Fibroblast of villous mesenchyme (primary cell): ENCODE data around the gene PDE2A. TPM values are rescaled to one million over a fixed set of nuclear protein-coding genes. Genes with fewer than 3 reads are reported as not detected.

Experiments used
- DNase-seq: peaks from one replicate; pipeline ENCODE4 v3.0.0-alpha.2; 2010; ENCODE audit warnings: low read depth
- H3K4me3 ChIP-seq: 2 replicates; pipeline ENCODE4 v1.5.1; 2011; ENCODE audit warnings: low read depth, mild to moderate bottlenecking, low read length
- CTCF ChIP-seq: IDR thresholded peaks from 2 replicates; pipeline ENCODE4 v1.5.1; 2012; ENCODE audit warnings: low read depth, mild to moderate bottlenecking, low read length; ENCODE audit not compliant: insufficient read depth
- total RNA-seq: library from RNA; depleted of rRNA; stranded (reverse); fragments of >200 nt; gene quantifications from 2 replicates; pipeline ENCODE4 v1.2.3, GENCODE V29; 2012

Gene PDE2A
- total RNA-seq, 1 donor = under 0.01 TPM

GRCh38 chr11:72553706-72554105 is 120.5 kb downstream of the PDE2A start:
- TF ChIP-seq CTCF = no peak
- H3K4me3 ChIP-seq = no peak overlapping the region
- DNase-seq = no peak

- no peak for DNase-seq
- TF ChIP-seq CTCF = no peak
- no peak overlapping the region for H3K4me3 ChIP-seq
These were observed 121.8 kb downstream of the PDE2A start for GRCh38 chr11:72552399-72552910.

GRCh38 chr11:72551571-72551970 is 122.7 kb downstream of the PDE2A start:
- no peak for DNase-seq
- H3K4me3 ChIP-seq = no peak overlapping the region
- no peak for TF ChIP-seq CTCF

GRCh38 chr11:72548463-72548862 is 125.8 kb downstream of the PDE2A start:
- DNase-seq = no peak
- TF ChIP-seq CTCF = no peak

GRCh38 chr11:72546866-72547265 is 127.4 kb downstream of the PDE2A start:
- no peak overlapping the region for H3K4me3 ChIP-seq
- no peak for TF ChIP-seq CTCF
- no peak for DNase-seq

More at GRCh38 chr11:72548463-72548862, 125.8 kb downstream of the PDE2A start:
- no peak overlapping the region for H3K4me3 ChIP-seq

- no peak for DNase-seq
- no peak overlapping the region for H3K4me3 ChIP-seq
- TF ChIP-seq CTCF = no peak
These were observed 129.6 kb downstream of the PDE2A start for GRCh38 chr11:72544589-72544988.

- H3K4me3 ChIP-seq = no peak overlapping the region
- DNase-seq = no peak
- no peak for TF ChIP-seq CTCF
These were observed 130.2 kb downstream of the PDE2A start for GRCh38 chr11:72543849-72544542.
